Activated CD8-positive, alpha-beta memory T cell treated with anti-CD3 and anti-CD28 coated beads, Interleukin-2, amount 50 U/mL, for 48 hours (primary cell): ENCODE results near the gene PDGFD.

Experiments used
- DNase-seq: peaks from one replicate; pipeline ENCODE4 v3.0.0-alpha.2; 2020

PDGFD gene

GRCh38 chr11:103906291-103906867 lies 257.6 kb downstream of the PDGFD start:
- no peak for DNase-seq

GRCh38 chr11:103904324-103904667 lies 259.7 kb downstream of the PDGFD start:
- DNase-seq, result no peak

- DNase-seq, result no peak
These were observed 260.2 kb downstream of the PDGFD start for GRCh38 chr11:103903621-103904323.

DNA sequence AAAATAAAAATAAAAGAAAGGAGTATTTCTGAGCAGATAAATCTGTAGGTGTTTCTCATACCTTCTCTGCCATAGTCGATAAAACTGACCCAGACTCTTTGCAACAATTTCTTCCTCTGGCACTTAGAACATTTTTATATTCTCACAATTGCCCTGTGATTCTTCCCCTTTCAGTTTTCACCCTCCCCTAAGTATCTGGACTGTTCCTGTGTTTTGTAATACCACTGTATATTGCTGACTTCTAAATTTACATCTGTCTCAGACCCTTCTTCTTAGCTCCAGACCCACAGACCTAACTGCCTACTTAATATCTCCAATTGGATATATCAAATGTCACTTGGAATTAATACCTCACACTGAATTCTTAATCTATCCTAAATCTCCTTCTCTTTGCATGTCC lies 261.0 kb downstream of the PDGFD start:
- DNase-seq, result no peak

DNA sequence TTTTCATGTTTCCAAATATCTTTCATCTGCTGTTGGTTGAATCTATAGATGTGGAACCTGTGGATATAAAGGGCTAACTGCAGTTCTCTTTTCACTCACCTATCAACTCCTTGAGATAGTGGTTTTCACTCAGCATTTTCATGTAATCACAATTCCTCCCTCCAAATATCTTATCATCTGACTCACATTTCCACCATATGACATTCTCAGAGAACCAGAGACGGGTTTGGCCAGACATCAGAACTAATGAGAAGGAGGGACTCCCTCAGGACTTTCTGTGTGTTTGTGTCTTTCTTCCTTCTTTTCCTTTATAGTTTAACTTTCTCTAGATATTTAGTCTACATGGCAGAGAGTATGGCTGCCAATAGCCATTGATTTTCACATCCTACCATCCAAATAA lies 262.3 kb downstream of the PDGFD start:
- DNase-seq, result no peak

GRCh38 chr11:103898577-103899336 lies 265.2 kb downstream of the PDGFD start:
- DNase-seq, result no peak

DNA sequence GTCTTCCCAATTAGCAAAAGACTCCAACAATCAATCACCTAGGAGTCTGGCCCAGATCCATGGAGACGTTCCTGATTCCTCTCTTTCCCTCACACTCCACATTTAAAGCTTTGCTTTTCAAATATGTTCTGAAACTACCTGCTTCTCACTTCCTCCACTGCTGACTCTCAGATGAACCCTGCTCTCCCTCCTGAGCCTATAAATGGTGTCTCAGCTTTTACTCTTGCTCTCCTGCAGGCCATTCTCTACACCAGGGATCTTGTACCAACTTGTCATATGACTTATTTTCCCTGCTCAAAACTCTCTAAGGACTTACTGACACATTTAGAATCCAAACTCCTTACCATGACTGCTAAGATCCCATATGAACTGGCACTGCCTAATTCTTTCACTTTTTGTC lies 265.9 kb downstream of the PDGFD start:
- DNase-seq, result no peak

DNA sequence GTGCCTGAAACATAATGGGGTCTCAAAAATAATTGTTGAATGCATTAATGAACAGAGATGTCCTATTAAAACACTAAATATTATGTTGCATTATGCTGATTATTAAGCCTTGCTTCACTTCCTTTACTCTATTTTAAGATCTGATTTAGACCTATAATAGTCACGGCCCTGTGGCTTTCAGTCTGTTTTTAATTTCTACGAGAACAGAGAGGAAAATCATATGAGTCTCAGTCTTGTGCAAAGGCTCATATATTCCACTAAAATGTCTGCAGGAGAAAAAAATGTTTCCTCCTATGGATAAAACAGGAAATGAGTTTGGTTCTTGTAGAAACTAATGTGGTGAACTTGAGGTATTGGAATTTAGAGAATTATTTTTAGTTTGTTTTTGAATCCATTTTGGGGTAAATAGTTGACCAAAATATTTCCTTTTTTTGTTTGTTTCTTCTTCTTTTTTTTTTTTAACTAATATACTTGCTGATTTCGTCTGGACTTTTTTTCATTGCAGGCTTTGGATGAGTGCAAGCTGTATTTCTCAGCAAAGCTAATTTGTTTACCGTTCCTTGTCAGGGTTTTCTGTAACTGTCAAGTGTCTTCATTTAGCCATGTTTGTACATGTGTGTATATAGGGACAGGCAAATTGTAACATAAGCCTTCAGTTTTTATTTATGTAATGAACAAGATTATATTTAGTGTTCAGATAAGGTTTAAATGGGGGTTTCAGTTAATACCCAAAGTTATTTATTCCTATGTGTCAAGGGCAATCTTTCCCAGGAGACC lies 266.6 kb downstream of the PDGFD start:
- no peak for DNase-seq

- DNase-seq, result no peak
These were observed 268.8 kb downstream of the PDGFD start for GRCh38 chr11:103895106-103895505.

- DNase-seq, result no peak
These were observed 269.3 kb downstream of the PDGFD start for GRCh38 chr11:103894673-103895072.

DNA sequence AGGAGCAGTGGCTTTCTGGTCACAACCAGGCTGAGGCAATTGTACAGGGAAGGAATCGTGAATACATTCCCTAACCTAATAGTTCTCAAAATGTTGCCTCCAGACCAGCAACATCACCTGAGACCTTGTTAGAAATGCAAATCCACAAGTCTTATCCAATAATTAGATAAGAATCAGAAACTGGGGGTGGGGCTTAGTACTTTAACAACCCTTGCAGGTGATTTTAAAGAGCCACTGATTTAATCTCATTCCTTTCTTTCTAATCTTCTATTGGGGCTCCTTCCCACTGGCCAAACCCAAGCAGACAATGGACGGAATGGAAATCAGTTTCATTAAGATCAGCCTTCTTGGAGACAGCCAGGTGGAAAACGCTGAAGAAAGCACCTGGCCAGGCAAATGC lies 269.9 kb downstream of the PDGFD start:
- DNase-seq, result no peak

DNA sequence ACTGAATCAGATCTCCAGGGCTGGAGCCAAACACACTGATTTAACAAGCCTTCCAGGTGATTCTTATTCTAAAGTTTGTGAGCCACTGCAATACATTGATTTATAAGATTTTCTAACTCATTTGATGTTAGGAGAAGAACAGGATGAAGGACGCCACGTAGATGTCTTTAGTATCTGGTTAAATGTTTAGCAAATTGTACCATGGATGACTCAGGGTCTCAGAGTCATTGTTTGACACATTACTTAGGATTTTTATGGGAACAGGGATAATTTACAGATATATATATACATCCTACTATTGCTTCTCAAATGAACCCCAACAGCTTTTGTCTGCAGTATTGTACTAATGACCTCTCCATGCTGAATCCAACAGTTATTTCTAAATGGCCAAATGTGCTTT lies 270.6 kb downstream of the PDGFD start:
- no peak for DNase-seq

DNA sequence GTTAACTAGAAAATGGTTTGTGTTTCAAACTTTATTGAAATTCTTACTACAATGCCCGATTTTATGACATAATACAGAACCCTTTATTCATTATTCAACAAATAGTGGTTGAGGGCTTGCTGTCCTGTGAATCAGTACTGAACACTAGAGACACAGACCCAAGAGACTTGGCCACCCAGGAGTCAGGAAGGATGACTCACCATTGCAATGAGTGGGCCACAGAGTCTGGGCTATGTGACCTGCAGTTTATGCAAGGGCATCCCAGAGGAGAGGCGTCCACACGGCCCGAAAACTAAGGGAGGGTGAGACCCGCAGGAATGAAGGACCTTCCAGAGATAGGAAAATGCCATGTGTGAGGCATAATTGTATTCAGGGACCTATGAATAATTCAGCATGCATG lies 271.3 kb downstream of the PDGFD start:
- DNase-seq, result no peak

DNA sequence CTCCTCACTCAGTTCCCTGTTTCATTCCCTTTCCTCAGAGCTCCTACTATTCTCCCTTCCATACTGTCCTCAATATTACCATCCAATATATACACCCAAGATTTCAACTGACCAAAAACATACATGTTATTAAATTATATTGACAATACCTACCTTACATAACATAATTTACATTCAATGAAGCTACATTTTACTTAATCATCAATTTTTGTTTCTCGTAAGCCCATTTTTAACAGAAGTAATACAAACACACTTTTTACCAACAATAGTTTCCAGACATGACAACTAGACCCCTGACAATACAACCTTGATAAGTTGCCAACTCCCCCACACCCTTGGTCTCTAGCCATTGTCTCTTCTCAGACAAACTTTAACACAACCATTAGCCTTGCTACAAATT lies 273.3 kb downstream of the PDGFD start:
- no peak for DNase-seq

DNA sequence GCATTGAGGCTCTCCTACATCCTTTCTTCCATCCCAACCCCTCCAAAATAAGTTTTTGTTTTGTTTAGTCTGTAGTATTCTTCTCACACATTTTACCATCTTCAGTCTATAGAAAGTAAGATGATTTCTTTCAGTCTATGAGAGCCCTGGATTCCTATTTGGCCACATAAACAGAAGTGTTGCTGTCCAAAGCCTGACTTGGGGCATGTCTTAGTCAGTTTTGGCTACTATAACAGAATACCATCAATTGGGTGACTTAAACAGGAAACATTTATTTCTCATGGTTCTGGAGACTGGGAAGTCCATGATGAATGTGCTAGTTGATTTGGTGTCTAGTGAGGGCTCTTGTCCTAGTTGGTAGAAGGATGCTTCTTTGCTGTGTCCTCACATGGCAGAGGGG lies 274.3 kb downstream of the PDGFD start:
- DNase-seq, result no peak

GRCh38 chr11:103888541-103888951 lies 275.4 kb downstream of the PDGFD start:
- no peak for DNase-seq

DNA sequence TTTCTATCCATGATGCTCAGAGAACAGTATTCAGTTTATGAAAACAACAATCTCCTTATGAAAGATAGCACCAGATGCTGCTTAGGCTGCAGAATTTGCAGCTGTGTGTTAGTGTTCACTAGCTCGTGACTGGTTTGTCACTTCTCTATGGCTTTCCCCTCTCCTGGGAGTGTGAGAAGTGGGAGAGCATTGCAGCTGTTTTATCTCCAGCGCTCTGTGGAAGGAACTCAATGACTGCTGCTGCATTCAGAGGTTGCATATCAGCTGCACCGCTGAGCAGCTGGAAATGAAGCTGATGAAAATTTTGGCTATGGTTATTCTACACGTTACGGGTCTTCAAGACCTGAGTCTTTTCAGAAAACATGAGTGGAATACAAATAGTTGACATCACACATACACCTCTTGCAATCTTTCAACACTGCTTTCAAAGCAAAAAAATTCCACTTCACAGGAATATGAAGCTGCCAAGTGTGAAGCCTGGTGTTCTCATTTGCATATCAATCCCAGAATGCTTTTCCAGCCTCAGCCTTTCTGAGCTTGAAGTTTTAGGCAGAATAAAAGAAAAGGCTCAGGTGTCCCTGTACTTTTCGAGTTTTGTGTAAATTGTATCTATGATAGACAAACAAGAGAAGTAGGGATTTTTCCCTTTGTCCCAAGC lies 276.8 kb downstream of the PDGFD start:
- DNase-seq, result no peak

DNA sequence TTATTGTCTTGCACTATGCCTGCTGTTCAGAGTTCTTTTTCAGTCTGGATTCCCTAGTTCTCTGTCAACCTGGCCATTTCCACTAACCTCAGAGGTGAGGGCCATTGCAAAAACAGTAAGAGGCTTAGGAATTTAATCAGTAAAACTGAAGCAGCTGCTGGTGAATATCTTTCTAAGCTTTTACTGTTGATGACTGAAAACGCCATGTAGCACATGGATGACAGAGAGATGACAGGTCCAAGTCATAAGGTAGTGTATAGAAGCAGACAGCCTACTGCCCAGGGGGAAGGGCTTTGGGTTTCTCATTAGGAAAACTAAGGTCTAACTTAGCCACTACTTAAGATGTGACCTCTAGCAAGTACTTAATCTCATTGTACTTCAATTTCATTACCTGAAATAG lies 280.1 kb downstream of the PDGFD start:
- DNase-seq, result no peak

DNA sequence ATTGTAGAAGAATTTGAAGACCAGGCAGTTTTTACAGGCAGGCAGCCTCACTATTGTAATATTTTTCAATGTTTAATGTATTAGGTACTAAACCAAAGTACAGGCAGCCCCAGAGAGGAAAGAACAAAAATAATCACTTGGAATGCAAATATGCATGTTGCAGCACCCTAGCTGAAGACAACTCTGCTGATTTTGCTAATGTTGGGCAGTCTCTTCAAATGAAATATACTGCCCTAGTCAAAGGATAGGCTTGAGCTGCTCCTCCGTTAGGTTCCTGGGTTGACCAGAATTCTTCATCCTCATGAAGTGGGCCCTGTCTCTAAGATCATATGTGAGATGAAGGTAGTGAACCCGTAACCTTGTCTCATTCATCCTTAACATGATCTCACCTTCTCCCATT lies 280.7 kb downstream of the PDGFD start:
- DNase-seq, result no peak

DNA sequence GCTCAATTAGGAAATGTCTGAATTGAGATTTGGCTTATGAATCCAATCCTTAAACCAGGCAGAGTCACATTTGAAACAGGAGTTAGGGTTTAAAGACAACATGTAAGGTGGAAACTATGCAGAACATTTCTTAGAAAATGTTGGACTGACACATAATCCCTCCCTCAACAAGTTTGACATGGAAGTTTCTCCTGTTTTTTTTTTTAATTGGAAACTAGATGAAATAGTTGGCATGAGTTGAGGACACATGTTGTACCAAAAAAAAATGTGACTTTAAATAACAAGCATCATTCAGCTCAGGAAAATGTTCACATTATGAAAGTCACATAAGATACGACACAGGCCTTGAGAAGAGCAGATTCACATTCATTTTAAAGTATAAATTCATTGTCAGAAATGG lies 282.4 kb downstream of the PDGFD start:
- DNase-seq, result no peak

DNA sequence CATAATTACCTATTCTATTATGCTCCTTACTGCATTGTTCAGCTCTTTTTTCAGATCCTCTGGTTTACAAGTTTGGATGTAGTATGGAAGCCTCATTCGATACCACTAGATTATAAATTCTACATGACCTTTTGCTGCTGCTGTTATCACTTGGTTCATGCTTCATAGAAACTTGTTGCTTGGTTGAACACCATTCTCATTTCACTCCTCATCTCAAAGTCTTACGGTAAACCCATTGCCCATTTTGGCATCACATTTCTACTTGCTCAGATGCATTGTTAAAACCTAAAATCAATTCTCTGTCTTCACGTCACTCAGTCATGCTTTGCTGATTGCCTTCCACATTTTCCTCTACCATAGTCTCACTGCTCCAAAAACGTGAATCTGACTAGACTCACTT lies 283.0 kb downstream of the PDGFD start:
- no peak for DNase-seq

DNA sequence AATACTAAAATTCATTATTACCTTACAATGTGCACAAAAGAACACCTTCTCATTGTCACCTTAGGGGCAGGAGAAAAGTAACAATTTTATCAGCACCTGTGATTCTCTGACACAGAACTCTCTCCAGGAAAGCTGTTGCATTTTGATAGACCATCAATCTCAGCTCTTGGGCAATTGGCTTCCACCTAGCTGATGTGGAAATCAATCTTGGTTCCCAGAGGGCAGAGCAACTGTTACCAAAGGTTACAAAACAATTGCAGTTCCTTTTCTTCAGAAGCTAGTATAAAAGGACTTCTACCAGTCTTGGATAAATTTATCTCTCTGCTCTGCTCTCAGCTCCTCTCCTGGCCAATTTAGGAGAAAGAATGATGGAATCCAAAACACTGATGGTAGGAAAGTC lies 285.3 kb downstream of the PDGFD start:
- no peak for DNase-seq

- DNase-seq, result no peak
These were observed 286.7 kb downstream of the PDGFD start for GRCh38 chr11:103877221-103877620.
